ENCODE data around the gene ARHGAP15.
"Not testable (repeated sequence)": the region's sequence is repeated elsewhere in the genome, so short reads cannot be mapped to it uniquely, and the experiment has no call there.

Gene ARHGAP15

DNA sequence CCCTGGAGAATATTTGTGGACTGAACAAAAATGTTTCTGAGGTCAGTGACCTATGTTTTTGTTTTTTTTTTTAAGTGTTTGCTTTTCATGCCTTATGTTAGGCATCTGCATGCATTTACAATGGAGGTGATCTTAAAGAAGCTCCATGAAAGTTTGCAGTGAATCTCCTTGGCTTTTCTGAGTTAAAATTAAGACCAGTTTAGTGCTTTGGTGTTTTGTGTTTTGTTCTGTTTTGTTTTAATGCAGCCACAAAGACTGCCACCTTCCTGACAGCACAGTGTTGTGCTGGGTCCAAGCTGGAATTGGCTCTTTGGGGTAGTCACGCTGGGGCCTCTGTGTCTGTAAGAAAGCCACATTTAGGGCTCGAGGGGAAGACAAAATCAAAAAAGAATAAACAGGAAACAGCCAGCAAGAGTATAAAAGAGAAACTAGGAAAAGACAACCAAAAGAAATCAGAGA lies 396.2 kb downstream of the ARHGAP15 start:
- in situ Hi-C loops (cut with HindIII; ENCODE audit: low pct_unique_long_range_greater_than_20kb, low sequenced_read_pairs): no loop called here
- no peak for TF ChIP-seq JUND (IDR thresholded peaks at IDR 0.05; ENCODE audit: low read depth)
- no peak for DNase-seq (ENCODE audit: low read depth in 1 of 2, low spot score in 1 of 2)

DNA sequence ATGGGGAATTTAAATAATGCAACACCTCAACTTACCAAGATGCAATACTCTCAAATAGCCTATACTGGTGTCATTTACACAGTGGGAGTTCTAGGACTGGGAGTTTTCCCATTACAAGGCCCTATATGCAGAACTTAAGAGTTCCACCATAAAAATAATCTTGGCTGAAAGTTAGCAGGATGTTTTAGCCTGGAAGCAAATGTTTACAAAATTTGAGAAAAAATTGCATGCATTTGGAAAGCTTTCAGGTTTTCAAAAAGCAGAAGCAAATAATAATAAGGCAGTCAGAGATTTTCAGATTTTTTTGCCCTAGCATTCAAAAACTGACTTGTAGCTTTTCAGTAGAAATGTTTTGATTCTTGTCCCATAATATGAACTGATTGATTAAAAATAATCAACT lies 397.3 kb downstream of the ARHGAP15 start:
- TF ChIP-seq JUND (IDR thresholded peaks at IDR 0.05; ENCODE audit: low read depth): no peak
- in situ Hi-C loops (cut with HindIII; ENCODE audit: low pct_unique_long_range_greater_than_20kb, low sequenced_read_pairs): no loop called here
- no peak for DNase-seq (ENCODE audit: low read depth in 1 of 2, low spot score in 1 of 2)

DNA sequence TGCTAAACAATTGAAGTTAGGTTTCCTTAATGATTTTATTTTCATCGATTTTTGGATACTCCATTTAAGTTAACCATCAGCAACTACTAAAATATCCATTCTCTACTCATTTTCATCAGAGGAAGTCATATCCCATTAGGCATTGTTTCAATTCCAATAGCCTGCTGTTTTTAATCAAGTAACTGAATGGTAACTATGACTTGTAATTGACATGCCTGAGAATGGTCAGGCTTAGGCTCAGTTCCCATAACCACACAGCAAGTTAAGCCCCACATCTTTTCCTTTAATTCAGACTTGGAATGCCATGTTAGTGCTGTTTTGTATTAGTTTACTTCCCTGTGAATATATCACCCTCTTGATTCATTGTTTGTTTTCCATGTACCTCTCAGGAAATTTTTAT lies 398.8 kb downstream of the ARHGAP15 start:
- no peak for DNase-seq (ENCODE audit: low read depth in 1 of 2, low spot score in 1 of 2)
- in situ Hi-C loops (cut with HindIII; ENCODE audit: low pct_unique_long_range_greater_than_20kb, low sequenced_read_pairs): no loop called here
- no peak for TF ChIP-seq JUND (IDR thresholded peaks at IDR 0.05; ENCODE audit: low read depth)

DNA sequence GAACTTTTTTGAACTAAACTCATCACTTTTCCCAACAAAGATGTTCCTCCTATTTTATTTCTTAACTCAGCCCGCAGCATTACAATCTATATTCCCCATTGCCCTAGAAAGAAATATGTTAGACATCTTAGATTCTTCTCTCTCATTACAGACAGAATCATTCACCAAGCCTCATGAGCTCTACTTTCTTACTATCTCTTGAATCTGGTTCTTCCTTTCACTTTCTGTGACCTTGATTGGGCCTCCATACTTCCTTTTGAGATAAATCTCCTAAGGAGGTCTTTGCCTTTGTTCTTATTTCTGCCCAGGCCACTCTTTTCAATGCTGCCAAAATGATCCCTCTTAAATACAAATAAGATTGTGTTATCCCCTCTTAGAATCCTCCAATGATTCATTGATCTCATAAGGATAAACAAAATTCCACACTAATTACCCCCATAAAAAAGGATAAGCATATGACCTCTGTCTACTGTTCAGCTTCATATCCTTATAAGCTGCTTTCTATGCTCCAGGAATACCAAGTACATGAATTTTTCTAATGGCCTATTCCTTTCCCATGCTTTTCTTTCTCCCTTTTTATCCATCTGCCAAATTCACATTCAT lies 400.0 kb downstream of the ARHGAP15 start:
- in situ Hi-C loops (cut with HindIII; ENCODE audit: low pct_unique_long_range_greater_than_20kb, low sequenced_read_pairs): no loop called here
- no peak for DNase-seq (ENCODE audit: low read depth in 1 of 2, low spot score in 1 of 2)

DNA sequence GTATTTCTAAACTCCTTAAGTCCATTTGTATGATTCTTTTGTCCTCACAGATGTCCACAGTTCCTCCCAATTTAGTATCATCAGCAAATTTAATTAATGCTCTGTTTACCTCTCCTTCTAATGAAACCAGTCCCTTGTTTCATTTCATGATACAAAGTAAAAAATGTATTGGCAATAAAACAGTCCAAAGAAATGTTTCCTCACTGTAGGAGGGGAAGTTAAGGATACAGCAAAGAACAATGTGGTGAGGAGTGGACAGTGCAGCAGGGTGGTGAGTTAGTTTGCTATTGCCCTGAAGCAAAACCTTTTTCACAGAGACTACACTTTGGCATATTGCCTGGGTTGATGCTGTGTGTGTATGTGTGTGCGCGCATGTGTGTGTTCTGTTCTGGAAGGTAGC lies 401.5 kb downstream of the ARHGAP15 start:
- no peak for TF ChIP-seq JUND (IDR thresholded peaks at IDR 0.05; ENCODE audit: low read depth)
- DNase-seq (ENCODE audit: low read depth in 1 of 2, low spot score in 1 of 2): no peak
- in situ Hi-C loops (cut with HindIII; ENCODE audit: low pct_unique_long_range_greater_than_20kb, low sequenced_read_pairs): no loop called here

More for the DNA sequence above, 400.0 kb downstream of the ARHGAP15 start:
- TF ChIP-seq JUND (IDR thresholded peaks at IDR 0.05; ENCODE audit: low read depth): no peak

DNA sequence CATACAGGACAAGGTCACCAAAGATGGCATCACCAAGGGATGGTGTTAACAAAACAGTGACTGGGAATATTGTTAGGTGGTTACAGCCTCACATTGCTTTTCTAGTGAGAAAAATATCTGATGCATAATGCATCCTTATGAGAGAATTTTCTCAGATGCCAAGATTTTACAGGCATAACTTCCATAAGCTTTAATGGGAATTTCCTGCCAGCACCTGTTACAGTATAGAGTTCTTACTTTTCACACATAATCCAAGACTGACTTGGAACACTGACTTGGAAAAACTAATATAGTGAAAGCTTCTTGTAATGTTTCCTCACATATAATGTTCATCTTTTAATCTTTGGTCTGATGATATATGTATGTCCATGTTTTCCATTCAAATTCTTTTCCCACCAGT lies 402.8 kb downstream of the ARHGAP15 start:
- TF ChIP-seq JUND (IDR thresholded peaks at IDR 0.05; ENCODE audit: low read depth): no peak
- DNase-seq (ENCODE audit: low read depth in 1 of 2, low spot score in 1 of 2): no peak
- in situ Hi-C loops (cut with HindIII; ENCODE audit: low pct_unique_long_range_greater_than_20kb, low sequenced_read_pairs): no loop called here

DNA sequence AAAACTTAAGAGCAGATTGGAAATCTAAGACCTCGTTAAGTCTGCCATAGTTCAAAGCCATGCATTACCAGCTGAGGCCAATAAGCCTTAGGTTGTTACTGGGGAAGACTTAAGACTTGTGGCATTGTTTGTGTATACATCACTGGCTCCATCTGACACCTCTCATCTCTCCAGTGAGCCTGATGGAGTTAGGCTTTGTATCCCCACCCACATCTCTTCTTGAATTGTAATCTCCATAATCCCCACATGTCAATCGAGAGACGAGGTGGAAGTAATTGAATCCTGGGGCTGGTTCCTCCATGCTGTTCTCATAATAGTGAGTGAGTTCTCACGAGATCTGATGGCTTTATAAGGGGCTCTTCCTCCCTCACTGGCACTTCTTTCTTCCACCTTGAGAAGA lies 404.6 kb downstream of the ARHGAP15 start:
- DNase-seq (ENCODE audit: low read depth in 1 of 2, low spot score in 1 of 2): no peak
- no peak for TF ChIP-seq JUND (IDR thresholded peaks at IDR 0.05; ENCODE audit: low read depth)
- in situ Hi-C loops (cut with HindIII; ENCODE audit: low pct_unique_long_range_greater_than_20kb, low sequenced_read_pairs): no loop called here

DNA sequence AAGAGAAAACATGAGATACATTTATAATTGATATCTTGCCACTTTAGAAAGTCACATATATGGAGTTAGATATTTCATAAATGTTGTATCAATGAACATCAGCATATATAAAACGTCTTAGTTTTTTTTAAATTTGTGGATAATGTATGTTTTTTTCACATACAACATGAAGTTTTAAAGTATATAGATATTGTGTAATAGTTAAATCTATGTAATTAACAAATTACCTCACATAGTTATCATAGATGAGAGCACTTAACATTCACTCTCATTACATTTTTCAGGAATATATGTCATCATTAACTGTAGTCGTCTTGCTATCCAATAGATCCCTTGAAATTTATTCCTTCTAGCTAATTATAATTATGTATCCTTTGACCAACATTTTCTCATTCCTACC lies 406.6 kb downstream of the ARHGAP15 start:
- no peak for TF ChIP-seq JUND (IDR thresholded peaks at IDR 0.05; ENCODE audit: low read depth)
- in situ Hi-C loops (cut with HindIII; ENCODE audit: low pct_unique_long_range_greater_than_20kb, low sequenced_read_pairs): no loop called here
- no peak for DNase-seq (ENCODE audit: low read depth in 1 of 2, low spot score in 1 of 2)

DNA sequence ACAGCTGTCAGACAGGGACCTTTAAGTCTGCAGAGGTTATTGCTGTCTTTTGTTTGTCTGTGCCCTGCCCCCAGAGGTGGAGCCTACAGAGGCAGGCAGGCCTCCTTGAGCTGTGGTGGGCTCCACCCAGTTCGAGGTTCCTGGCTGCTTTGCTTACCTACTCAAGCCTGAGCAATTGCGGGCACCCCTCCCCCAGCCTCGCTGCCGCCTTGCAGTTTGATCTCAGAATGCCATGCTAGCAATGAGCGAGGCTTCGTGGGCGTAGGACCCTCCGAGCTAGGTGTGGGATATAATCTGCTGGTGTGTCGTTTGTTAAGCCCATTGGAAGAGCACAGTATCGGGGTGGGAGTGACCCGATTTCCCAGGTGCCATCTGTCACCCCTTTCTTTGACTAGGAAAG lies 412.7 kb downstream of the ARHGAP15 start:
- DNase-seq (ENCODE audit: low read depth in 1 of 2, low spot score in 1 of 2); in situ Hi-C loops (cut with HindIII; ENCODE audit: low pct_unique_long_range_greater_than_20kb, low sequenced_read_pairs): not testable (repeated sequence)

DNA sequence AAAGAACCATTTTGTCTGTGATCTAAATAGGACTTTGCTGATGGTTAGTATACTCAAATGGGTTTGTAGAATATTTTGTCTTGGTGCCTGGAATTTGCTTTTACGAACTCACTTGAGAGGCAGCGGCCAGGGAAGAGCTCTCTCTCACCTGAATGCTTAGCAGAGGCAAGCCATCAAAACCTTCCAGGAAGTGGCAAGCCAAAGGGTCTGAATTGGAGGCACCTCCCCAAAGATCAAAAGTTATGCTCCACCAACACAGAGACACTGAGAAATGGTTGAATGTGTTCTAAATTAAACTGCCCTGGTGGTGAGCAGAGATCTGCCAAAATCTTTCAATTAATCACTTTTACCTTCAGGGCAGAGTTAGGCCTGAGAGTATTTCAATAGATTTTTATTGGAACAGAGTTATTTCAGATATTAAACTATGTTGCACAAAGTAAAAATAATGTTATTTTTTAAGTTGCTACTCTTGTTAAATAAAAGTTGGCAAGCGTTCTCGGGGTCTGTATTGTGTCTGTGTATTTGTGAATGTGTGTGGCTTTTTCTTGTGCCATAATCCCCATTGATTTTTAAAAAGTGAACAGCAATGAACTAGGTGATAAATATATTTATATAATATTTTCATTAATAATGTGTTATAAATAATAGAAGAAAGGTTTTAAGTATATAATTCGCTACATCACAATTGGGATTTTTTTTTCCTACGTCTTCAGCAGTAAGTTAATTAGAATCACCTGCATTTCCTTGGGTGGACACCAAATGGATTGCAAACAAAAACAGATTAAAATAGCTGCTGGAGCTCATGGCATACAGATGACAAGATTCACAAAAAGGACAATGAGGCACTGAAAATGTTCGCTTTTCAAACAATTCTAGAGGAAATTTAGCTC lies 416.1 kb downstream of the ARHGAP15 start:
- no peak for TF ChIP-seq JUND (IDR thresholded peaks at IDR 0.05; ENCODE audit: low read depth)
- no peak for DNase-seq (ENCODE audit: low read depth in 1 of 2, low spot score in 1 of 2)
- in situ Hi-C loops (cut with HindIII; ENCODE audit: low pct_unique_long_range_greater_than_20kb, low sequenced_read_pairs): no loop called here

DNA sequence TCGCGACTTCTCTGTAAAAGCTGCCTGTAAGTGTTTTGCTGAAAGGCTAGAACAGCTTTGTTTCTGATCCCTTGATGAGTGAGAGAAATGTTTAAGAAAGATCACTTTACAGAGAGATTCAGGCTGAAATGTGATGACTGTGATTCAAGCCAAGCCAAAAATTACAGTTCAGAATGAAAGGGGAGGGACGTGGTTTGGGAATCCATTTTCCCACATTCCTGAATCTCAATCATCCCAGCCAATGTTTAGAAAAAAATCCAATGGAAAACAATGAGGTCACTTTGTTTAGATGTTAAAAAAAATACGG lies 416.7 kb downstream of the ARHGAP15 start:
- no peak for DNase-seq (ENCODE audit: low read depth in 1 of 2, low spot score in 1 of 2)
- no peak for TF ChIP-seq JUND (IDR thresholded peaks at IDR 0.05; ENCODE audit: low read depth)
- in situ Hi-C loops (cut with HindIII; ENCODE audit: low pct_unique_long_range_greater_than_20kb, low sequenced_read_pairs): no loop called here

DNA sequence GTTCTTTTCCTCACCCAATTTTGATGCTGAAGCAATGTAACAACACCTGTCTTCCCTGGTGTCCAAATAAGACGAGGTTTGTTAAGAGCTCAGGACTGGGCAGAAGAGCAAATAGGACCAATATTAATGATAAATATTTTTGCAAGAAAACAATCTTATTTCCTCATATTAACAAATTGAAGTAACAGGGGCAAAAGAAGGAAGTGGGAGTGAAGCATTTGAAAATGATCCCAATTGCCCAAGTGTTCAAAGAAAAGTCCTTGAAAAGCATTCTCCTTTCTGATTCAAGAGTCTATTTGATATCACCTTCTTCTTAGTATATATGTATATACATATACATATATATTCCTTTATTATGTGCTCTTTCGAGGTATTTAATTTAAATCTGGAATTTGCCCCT lies 418.8 kb downstream of the ARHGAP15 start:
- TF ChIP-seq JUND (IDR thresholded peaks at IDR 0.05; ENCODE audit: low read depth): no peak
- in situ Hi-C loops (cut with HindIII; ENCODE audit: low pct_unique_long_range_greater_than_20kb, low sequenced_read_pairs): no loop called here
- DNase-seq (ENCODE audit: low read depth in 1 of 2, low spot score in 1 of 2): no peak

DNA sequence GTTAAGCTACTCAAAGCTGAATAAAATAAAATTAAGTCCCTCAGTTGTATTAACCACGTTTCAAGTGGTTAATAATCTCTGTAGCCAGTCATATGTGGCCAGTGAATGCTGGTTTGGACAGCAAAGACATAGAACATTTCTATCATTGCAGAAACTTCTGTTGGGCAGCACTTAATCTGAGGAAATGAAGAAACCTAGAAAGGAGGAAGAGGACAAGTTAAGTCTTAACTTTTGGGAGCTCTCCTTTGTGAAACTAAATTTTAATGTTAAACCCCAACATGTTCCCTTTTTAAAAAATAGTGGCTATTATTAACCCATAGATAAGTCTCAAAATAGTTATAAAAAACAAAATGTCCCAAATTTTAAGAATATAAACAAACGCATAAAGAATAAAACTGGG lies 421.3 kb downstream of the ARHGAP15 start:
- in situ Hi-C loops (cut with HindIII; ENCODE audit: low pct_unique_long_range_greater_than_20kb, low sequenced_read_pairs): no loop called here
- TF ChIP-seq JUND (IDR thresholded peaks at IDR 0.05; ENCODE audit: low read depth): no peak
- DNase-seq (ENCODE audit: low read depth in 1 of 2, low spot score in 1 of 2): no peak

Data from T47D (cell line).